WERI-Rb-1 (cell line): ENCODE data around the gene MRPS35.

Experiments
- DNase-seq: peaks from one replicate; pipeline ENCODE4 v3.0.0-alpha.2; 2020
- H3K27ac ChIP-seq: fragments of 250-450 bp; sonication (Bioruptor Pico); 2 replicates; pipeline ENCODE4 v1.5.1; 2020; ENCODE audit warnings: mild to moderate bottlenecking, moderate library complexity
- H3K27me3 ChIP-seq: fragments of 250-450 bp; sonication (Bioruptor Pico); 2 replicates; pipeline ENCODE4 v1.5.1; 2021; ENCODE audit warnings: mild to moderate bottlenecking, low read depth, moderate library complexity; ENCODE audit not compliant: insufficient read depth, severe bottlenecking
- H3K36me3 ChIP-seq: fragments of 250-450 bp; sonication (Bioruptor Pico); 2 replicates; pipeline ENCODE4 v1.5.1; 2020; ENCODE audit warnings: mild to moderate bottlenecking, moderate library complexity
- H3K4me3 ChIP-seq: 2 replicates; pipeline ENCODE4 v1.5.1; 2011; ENCODE audit warnings: low read depth, mild to moderate bottlenecking, control low read depth, low read length
- H3K9me3 ChIP-seq: fragments of 250-450 bp; sonication (Bioruptor Pico); 2 replicates; pipeline ENCODE4 v1.5.1; 2021; ENCODE audit warnings: mild to moderate bottlenecking, moderate library complexity; ENCODE audit not compliant: severe bottlenecking
- TF ChIP-seq, protein P1 (sequence below): IDR thresholded peaks from 2 replicates; pipeline ENCODE4 v1.5.1; 2011; ENCODE audit warnings: low read depth, mild to moderate bottlenecking, control low read depth, inconsistent platforms, low read length

The MRPS35 gene

DNA sequence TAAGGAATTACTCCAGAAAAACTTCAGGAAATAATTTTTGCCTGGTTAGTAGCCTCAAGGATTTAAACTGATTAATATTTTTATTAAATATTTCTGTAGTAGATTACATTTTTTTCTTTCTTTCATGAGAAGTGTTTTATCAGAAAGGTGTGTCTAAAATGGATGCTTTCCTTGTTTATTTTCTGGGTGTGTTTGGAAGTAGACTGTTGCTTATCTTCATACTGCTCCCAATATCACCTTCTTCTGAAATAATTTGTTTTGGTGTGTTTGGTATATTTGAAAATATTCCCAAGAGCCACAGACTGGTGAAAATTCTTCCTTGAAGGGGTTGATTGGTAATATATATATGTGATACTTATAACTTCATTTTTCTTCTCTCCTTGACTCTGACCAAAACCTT lies 24.5 kb upstream of the MRPS35 start:
- DNase-seq: no peak
- no peak overlapping the region for H3K4me3 ChIP-seq
- H3K9me3 ChIP-seq: no peaks in the 10 kb centered on the region
- H3K27me3 ChIP-seq: no peaks in the 10 kb centered on the region
- TF ChIP-seq, protein P1, sequence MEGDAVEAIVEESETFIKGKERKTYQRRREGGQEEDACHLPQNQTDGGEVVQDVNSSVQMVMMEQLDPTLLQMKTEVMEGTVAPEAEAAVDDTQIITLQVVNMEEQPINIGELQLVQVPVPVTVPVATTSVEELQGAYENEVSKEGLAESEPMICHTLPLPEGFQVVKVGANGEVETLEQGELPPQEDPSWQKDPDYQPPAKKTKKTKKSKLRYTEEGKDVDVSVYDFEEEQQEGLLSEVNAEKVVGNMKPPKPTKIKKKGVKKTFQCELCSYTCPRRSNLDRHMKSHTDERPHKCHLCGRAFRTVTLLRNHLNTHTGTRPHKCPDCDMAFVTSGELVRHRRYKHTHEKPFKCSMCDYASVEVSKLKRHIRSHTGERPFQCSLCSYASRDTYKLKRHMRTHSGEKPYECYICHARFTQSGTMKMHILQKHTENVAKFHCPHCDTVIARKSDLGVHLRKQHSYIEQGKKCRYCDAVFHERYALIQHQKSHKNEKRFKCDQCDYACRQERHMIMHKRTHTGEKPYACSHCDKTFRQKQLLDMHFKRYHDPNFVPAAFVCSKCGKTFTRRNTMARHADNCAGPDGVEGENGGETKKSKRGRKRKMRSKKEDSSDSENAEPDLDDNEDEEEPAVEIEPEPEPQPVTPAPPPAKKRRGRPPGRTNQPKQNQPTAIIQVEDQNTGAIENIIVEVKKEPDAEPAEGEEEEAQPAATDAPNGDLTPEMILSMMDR: no peak
- H3K27ac ChIP-seq: no peak overlapping the region
- H3K36me3 ChIP-seq: no peaks in the 10 kb centered on the region

DNA sequence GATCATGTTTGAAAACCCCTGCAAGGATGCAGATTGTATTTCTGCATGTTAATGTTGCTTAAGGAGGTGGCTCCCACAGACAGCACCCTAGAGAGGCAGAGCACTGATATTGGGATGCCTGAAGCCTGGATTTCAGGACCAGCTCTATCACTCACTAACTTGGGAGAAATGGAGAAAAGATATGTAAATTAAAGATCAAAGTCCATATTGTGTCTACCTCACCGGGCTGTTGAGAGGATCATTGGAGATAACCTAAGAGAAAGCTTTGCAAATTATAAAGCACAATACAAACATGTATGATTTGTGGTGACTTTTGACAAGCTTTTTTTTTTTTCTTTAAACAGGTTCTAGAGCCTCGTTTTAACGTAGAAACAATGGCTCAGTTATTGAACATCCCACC lies 22.0 kb upstream of the MRPS35 start:
- Histone ChIP-seq H3K27ac (no peak overlapping the region), H3K27me3 (no peaks in the 10 kb centered on the region), H3K4me3 (no peak overlapping the region), H3K36me3 (peaks cover 4% of the 10 kb centered on the region; the same call in 1 of the 2 replicates), H3K9me3 (no peaks in the 10 kb centered on the region)
- DNase-seq: no peak
- TF ChIP-seq, protein P1: no peak

DNA sequence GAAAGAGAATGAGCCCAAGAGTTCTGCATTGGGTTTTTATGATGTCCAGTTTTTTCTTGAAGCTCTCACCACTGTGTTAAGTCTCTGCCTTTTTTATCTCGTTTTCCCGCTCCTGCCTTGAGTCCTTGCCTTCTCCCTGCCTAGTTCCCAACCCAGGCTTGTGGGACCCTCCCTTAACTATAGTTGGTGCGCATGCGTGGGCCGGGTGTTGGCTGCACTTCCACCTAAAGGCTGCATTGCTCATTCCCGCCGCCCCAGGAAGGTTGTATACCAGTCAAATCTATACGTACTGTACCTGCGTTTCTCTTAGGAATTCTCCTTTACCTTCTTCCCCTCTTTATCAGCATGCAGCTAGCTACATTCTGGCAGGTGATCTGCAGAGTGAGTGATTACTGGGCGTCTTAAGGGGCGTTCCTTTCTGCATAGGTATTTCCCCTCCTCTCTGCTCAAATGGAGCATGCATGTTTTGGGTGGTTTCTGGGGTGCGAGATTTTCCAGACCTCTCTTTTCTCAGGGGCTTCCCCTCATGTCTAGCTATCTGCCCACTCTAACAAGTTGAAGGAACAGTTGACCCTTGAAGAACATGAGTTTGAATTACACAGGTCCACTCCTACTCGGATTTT lies 21.0 kb upstream of the MRPS35 start:
- TF ChIP-seq, protein P1: no peak
- H3K9me3 ChIP-seq: no peaks in the 10 kb centered on the region
- H3K27me3 ChIP-seq: no peaks in the 10 kb centered on the region
- DNase-seq: no peak
- peaks cover 4% of the 10 kb centered on the region; the same call in 1 of the 2 replicates for H3K36me3 ChIP-seq
- no peak overlapping the region for H3K27ac ChIP-seq
- H3K4me3 ChIP-seq: no peak overlapping the region

DNA sequence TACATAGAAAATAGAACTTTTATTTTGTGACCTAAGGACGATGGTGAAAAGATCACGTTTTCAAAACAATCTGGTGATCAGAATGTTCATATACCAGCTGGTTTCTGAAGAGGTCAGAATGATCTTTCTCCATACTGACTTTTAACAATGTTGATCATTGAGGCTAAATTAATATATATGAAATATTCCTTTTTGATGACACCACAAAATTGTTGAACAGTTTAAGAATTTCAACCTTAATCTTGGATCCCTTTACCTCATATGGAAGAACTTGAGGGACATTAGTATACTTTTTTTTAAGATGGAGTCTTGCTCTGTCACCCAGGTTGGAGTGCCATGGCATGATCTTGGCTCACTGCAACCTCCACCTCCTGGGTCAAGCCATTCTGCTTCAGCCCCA lies 17.2 kb upstream of the MRPS35 start:
- Histone ChIP-seq H3K36me3 (peaks cover 4% of the 10 kb centered on the region; the same call in 1 of the 2 replicates), H3K9me3 (no peaks in the 10 kb centered on the region), H3K27ac (no peak overlapping the region), H3K27me3 (no peaks in the 10 kb centered on the region), H3K4me3 (no peak overlapping the region)
- TF ChIP-seq, protein P1: no peak
- DNase-seq: no peak

DNA sequence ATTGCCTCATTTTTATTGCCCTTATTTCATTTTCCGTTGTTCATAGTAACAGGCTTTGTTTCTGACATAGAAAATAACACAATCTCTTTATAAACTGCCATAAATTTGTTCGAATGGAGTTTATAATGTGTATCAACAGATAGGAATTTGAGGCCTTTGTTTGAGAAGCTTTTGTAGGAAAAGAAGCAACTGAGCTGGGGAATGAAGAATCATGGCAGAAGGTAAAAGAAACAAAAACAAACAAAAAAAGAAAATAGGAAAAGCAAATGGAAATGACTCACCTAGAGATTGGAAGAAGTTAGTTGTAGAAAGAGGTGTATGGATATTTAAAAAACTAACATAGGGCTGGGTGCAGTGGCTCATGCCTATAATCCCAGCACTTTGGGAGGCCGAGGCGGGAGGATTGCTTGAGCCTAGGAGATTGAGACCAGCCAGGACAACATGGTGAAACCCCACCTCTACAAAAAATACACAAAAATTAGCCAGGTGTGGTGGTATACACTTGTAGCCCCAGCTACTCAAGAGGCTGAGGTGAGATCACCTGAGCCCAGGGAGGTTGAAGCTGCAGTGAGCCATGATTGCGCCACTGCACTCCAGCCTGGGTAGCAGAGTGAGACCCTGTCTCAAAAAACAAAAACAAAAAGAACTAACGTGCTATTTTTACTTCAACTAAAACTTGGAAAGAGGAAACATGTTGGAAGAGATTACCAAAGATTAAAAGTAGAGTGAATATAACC lies 14.9 kb upstream of the MRPS35 start:
- no peak for DNase-seq
- Histone ChIP-seq H3K9me3 (no peaks in the 10 kb centered on the region), H3K27me3 (no peaks in the 10 kb centered on the region), H3K27ac (no peak overlapping the region), H3K36me3 (peaks cover 4% of the 10 kb centered on the region; the same call in 1 of the 2 replicates), H3K4me3 (no peak overlapping the region)
- TF ChIP-seq, protein P1: no peak
